Transverse colon (tissue), 4 donors: ENCODE results near the gene CCDC197. TPM values are rescaled to one million over a fixed set of nuclear protein-coding genes. Genes with fewer than 3 reads are reported as not detected.

ENCODE experiments used
- DNase-seq: peaks from one replicate; pipeline ENCODE4 v3.0.0-alpha.2; 2019
- H3K27ac ChIP-seq, 4 donors: fragments of 200-600 bp; sonication (generic); 2 replicates each; pipeline ENCODE4 v1.5.1; 2016 to 2018; ENCODE audit warnings: inconsistent platforms in 4 of 4
- H3K27me3 ChIP-seq: fragments of 200-600 bp; sonication (generic); 2 replicates; pipeline ENCODE4 v1.5.1; 2017; ENCODE audit warnings: inconsistent platforms
- H3K36me3 ChIP-seq, 4 donors: fragments of 200-600 bp; sonication (generic); 2 replicates each; pipeline ENCODE4 v1.5.1; 2017 to 2019; ENCODE audit warnings: inconsistent platforms in 4 of 4
- H3K4me1 ChIP-seq, 4 donors: fragments of 200-600 bp; sonication (generic); 2 replicates each; pipeline ENCODE4 v1.5.1; 2017 to 2020; ENCODE audit warnings: inconsistent platforms in 4 of 4
- H3K4me3 ChIP-seq, 4 donors: fragments of 200-600 bp; sonication (generic); 1 replicate in 1 of 4; 2 replicates in 3 of 4; pipeline versions ENCODE4 v1.5.1 to v1.6.1; 2017 to 2019; ENCODE audit warnings: inconsistent platforms in 4 of 4
- H3K9me3 ChIP-seq, 2 donors: fragments of 200-600 bp; sonication (generic); 2 replicates each; pipeline ENCODE4 v1.5.1; 2017 to 2019; ENCODE audit warnings: inconsistent platforms in 2 of 2
- EP300 ChIP-seq: sonication (generic); formaldehyde crosslinking; IDR thresholded peaks from one replicate; pipeline ENCODE4 v1.6.1; 2017; ENCODE audit warnings: antibody characterized with exemption, low read depth
- POLR2A ChIP-seq: fragments of 450-650 bp; IDR thresholded peaks from one replicate; pipeline ENCODE4 v1.6.1; 2016; ENCODE audit warnings: antibody characterized with exemption, mild to moderate bottlenecking, moderate library complexity
- POLR2AphosphoS5 ChIP-seq, 3 donors: sonication (generic); formaldehyde crosslinking; IDR thresholded peaks; one replicate each; pipeline ENCODE4 v1.6.1; 2016; ENCODE audit warnings: antibody characterized with exemption in 3 of 3
- WGBS, 2 donors: methylation state at CpG; one replicate each; pipeline ENCODE4 v1.1.5; 2018; ENCODE audit warnings: low coverage in 1 of 2; 5-methylcytosine and 5-hydroxymethylcytosine counted together
- in situ Hi-C, 4 donors: fragments of 200-750 bp; cut with MboI; loops; one replicate each; pipeline versions ENCODE4 v1.15.0 to v1.15.1; 2017; ENCODE audit warnings: low sequenced_read_pairs in 3 of 4, low pct_ligation_motif_present in 1 of 4, low pct_unique_long_range_greater_than_20kb in 1 of 4
- intact Hi-C: fragments of 100-400 bp; cut with DNase I; formaldehyde crosslinking; loops from one replicate; pipeline ENCODE4 v1.15.1; 2023; ENCODE audit warnings: low total_unique reads
- total RNA-seq, 4 donors: library from RNA; depleted of rRNA; stranded (reverse); fragments of >200 nt; gene quantifications; one replicate each; pipeline ENCODE4 v1.1.0, GENCODE V29; 2016
- TF ChIP-seq, protein P1 (sequence below), 5 experiments: fragments of 200-600 bp in 3 of 5; fragments of 450-650 bp in 2 of 5; sonication (generic) in 3 of 5; IDR thresholded peaks; 1 replicate in 2 of 5; 2 replicates in 3 of 5; pipeline ENCODE4 v1.5.1; 2016 to 2017; ENCODE audit warnings: antibody characterized with exemption in 5 of 5, inconsistent platforms in 3 of 5, mild to moderate bottlenecking in 2 of 5, moderate library complexity in 1 of 5

Gene CCDC197
- total RNA-seq, 4 donors from 2014 or later, result not detected

DNA sequence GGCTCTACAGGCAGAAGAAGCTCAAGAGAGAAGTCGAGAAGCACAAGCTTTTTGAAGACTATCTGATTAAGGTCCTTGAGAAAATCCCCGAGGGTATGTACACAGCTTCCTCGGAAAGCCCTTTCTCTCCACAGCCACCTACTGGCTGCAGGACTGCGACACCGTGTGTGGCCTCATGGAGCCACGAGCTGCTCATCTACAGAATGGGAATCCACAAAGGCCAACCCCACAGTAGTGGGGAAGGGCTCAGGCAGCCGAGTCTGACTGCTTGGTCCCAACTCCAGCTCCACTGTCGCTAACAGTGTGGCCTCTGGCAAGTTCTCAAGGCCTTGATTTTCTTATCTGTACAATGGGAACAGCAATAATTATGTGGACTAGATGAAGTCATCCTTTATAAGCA lies 2.5 kb downstream of the CCDC197 start:
- Histone ChIP-seq H3K27me3 (no peaks in the 10 kb centered on the region), H3K36me3 (no peaks in the 10 kb centered on the region), H3K9me3 (no peaks in the 10 kb centered on the region), H3K4me1 (peaks cover 0 to 8% (median 0%) of the 10 kb centered on the region in 4 donors), H3K27ac (no peak overlapping the region), H3K4me3 (no peak overlapping the region)
- DNase-seq, result no peak
- no peak for TF ChIP-seq EP300
- TF ChIP-seq POLR2AphosphoS5 (IDR thresholded peaks at IDR 0.05), result no peak
- TF ChIP-seq POLR2A, result no peak
- TF ChIP-seq, protein P1, sequence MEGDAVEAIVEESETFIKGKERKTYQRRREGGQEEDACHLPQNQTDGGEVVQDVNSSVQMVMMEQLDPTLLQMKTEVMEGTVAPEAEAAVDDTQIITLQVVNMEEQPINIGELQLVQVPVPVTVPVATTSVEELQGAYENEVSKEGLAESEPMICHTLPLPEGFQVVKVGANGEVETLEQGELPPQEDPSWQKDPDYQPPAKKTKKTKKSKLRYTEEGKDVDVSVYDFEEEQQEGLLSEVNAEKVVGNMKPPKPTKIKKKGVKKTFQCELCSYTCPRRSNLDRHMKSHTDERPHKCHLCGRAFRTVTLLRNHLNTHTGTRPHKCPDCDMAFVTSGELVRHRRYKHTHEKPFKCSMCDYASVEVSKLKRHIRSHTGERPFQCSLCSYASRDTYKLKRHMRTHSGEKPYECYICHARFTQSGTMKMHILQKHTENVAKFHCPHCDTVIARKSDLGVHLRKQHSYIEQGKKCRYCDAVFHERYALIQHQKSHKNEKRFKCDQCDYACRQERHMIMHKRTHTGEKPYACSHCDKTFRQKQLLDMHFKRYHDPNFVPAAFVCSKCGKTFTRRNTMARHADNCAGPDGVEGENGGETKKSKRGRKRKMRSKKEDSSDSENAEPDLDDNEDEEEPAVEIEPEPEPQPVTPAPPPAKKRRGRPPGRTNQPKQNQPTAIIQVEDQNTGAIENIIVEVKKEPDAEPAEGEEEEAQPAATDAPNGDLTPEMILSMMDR (IDR thresholded peaks at IDR 0.05), result no peak
- intact Hi-C loops (no loop called here), in situ Hi-C loops (no loop called here)
- 86% methylated on average over 8 of the region's 8 CpGs; no CpG with 5 or more reads in 1 of the 2 donors for WGBS, 2 donors

DNA sequence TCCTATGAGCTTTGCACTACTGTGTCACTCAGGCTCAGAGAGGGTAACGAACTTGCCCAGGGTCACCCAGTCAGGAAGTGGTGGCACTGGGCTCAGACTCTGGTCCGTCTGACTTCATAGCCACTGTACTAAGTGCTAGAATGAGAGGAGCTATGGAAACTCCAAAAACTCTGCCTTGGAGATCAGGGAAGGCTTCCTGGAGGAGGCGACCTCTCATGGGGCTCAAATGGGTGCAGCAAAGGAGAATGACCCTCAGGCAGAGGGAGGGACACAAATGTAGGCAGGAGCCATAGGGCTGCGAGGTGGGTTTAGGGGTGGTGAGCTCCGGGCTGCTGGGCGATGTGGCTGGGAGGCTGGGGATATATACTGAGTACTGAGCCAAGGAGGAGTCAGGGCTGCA lies 3.2 kb downstream of the CCDC197 start:
- TF ChIP-seq POLR2A, result no peak
- TF ChIP-seq EP300, result no peak
- no peak for TF ChIP-seq POLR2AphosphoS5 (IDR thresholded peaks at IDR 0.05)
- TF ChIP-seq, protein P1 (IDR thresholded peaks at IDR 0.05), result no peak

DNA sequence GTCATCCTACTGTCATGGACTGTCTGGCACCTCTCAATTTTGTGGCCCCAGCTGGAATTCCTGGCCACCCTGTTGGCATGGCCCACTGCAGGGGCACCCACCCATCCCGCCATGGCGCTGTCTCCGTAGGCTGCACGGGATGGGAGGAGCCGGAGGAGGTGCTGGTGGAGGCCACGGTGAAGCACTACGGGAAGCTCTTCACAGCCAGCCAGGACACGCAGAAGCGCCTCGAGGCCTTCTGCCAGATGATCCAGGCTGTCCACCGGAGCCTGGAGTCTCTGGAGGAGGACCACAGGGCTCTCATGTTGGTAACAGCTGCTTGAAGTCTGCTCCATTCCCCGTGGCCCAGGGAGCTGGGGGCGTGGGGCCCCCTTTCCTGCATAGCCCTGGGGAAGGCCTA lies 3.9 kb downstream of the CCDC197 start:
- peaks cover 0 to 8% (median 0%) of the 10 kb centered on the region in 4 donors for H3K4me1 ChIP-seq
- 75% methylated on average over 13 of the region's 13 CpGs; no CpG with 5 or more reads in 1 of the 2 donors for WGBS, 2 donors
- H3K36me3 ChIP-seq, result no peaks in the 10 kb centered on the region
- H3K27me3 ChIP-seq, result no peaks in the 10 kb centered on the region
- intact Hi-C loops (loop anchor here (2.0 kb wide), 1 partner anchor 62 kb away; no protein-coding TSS in a partner anchor), in situ Hi-C loops (loop anchor here in 3 of 4 donors (5.0 kb wide), 2 partner anchors 59 to 64 kb away; no protein-coding TSS in a partner anchor)
- H3K4me3 ChIP-seq, result no peak overlapping the region
- no peak for DNase-seq
- H3K27ac ChIP-seq, result peak overlapping the region in 1 of 4 donors; percentile 41
- H3K9me3 ChIP-seq, result no peaks in the 10 kb centered on the region
- TF ChIP-seq POLR2A, result no peak
- TF ChIP-seq POLR2AphosphoS5 (IDR thresholded peaks at IDR 0.05), result no peak
- TF ChIP-seq EP300, result no peak
- TF ChIP-seq, protein P1 (IDR thresholded peaks at IDR 0.05), result no peak

More for the DNA sequence above, 3.2 kb downstream of the CCDC197 start:
- Histone ChIP-seq H3K4me3 (no peak overlapping the region), H3K4me1 (peaks cover 0 to 8% (median 0%) of the 10 kb centered on the region in 4 donors), H3K27ac (no peak overlapping the region), H3K36me3 (no peaks in the 10 kb centered on the region), H3K27me3 (no peaks in the 10 kb centered on the region), H3K9me3 (no peaks in the 10 kb centered on the region)
- intact Hi-C loops, result loop anchor here (2.0 kb wide), 1 partner anchor 61 kb away; no protein-coding TSS in a partner anchor
- 80 to 93% methylated on average over 1 to 6 of the region's 6 CpGs for WGBS, 2 donors
- no peak for DNase-seq
- in situ Hi-C loops, result loop anchor here in 3 of 4 donors (5.0 kb wide), 2 partner anchors 58 to 63 kb away; no protein-coding TSS in a partner anchor

DNA sequence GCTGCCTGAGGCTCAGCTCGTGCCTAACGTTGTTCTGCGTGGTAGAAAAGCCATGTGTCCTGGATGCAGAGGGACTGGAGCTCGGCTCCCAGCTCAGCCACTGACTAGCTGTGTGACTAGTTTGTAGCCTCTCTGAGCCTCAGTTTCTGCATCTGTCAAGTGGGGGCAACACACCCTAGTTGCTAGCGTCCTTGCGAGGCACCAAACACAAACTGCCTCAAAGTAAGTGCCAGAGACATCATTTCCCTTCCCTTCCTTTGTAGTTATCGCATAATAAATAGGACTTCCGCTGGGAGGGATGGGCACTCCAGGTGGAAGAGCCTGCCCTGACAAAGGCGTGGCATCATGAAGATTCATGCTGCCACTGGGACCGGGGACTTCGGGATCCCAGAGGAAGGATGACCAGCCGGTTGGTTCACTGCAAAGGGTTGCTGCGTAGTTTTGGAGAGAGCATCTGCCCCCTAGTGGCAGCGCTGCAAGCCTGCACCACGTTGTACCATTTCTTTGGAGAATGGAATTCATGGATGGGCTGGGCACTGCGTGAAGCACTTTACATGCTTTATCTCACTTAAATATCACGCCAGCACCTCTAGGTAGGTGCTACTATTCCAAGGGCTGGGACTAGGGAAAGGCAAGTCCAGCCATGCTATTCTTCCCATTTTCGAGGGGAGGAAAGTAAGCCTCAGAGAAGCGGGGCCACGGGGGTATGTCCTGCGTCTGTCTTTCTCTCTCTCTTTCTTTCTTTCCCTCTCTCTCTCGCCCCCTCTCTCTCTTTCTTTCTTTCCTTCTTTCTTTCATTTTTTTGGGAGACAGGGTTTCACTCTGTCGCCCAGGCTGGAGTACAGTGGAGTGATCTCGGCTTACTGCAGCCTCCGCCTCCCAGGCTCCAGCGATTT lies 4.6 kb downstream of the CCDC197 start:
- in situ Hi-C loops (loop anchor here in 3 of 4 donors (5.0 kb wide), 2 partner anchors 59 to 64 kb away; no protein-coding TSS in a partner anchor), intact Hi-C loops (loop anchor here (2.0 kb wide), 1 partner anchor 63 kb away; no protein-coding TSS in a partner anchor)
- Histone ChIP-seq H3K4me3 (no peak overlapping the region), H3K4me1 (peaks cover 0 to 8% (median 0%) of the 10 kb centered on the region in 4 donors), H3K27me3 (no peaks in the 10 kb centered on the region), H3K9me3 (no peaks in the 10 kb centered on the region), H3K27ac (peak overlapping the region in 1 of 4 donors; percentile 41), H3K36me3 (no peaks in the 10 kb centered on the region)
- no peak for TF ChIP-seq POLR2A
- TF ChIP-seq, protein P1 (IDR thresholded peaks at IDR 0.05), result peak; percentile 90 to 98 (median 95)
- peak; percentile 59 for DNase-seq
- WGBS, 2 donors, result 47% methylated on average over 25 of the region's 26 CpGs; no CpG with 5 or more reads in 1 of the 2 donors
